Measurements from ENCODE around the gene RPN2. TPM values are rescaled to one million over a fixed set of nuclear protein-coding genes. Genes with fewer than 3 reads are reported as not detected.

RPN2 gene
- total and polyA plus RNA-seq, 9 of the 15 experiments (the other 6 are each of a cell fraction or from before 2014, with no cell fraction given), result 168 to 548 (median 325) TPM

GRCh38 chr20:37142708-37143107 is 36.4 kb upstream of the RPN2 start:
- 44% methylated on average over 3 of the region's 3 CpGs for WGBS (ENCODE audit: insufficient coverage, low coverage, missing lambda C conversion rate)
- BruUV-seq (replicated peaks), result no TSS peak
- CTCF ChIA-PET (ENCODE audit: low intra/inter-chr PET ratio), result no interaction called here

More at GRCh38 chr20:37142708-37143107, 36.4 kb upstream of the RPN2 start:
- H3K36me3 ChIP-seq (ENCODE audit: control insufficient read depth, insufficient read depth, low read length), result no peaks in the 10 kb centered on the region
- POLR2A ChIA-PET, result no interaction called here
- DNase-seq (ENCODE audit: extremely low read depth in 1 of 4, low spot score in 3 of 4) (no peak), FAIRE-seq (no peak), ATAC-seq (no peak)
- H3K4me2 ChIP-seq (ENCODE audit: insufficient read depth, low read length), result no peak overlapping the region
- H4K20me1 ChIP-seq (replicated peaks; ENCODE audit: control insufficient read depth, insufficient read depth, low read length), result no peaks in the 10 kb centered on the region
- in situ Hi-C loops (cut with MboI), result no loop called here
- H3K9me1 ChIP-seq (ENCODE audit: control insufficient read depth, insufficient read depth, low read length), result no peaks in the 10 kb centered on the region
- H3K27me3 ChIP-seq (ENCODE audit: control insufficient read depth in 2 of 2, insufficient read depth in 2 of 2, low read length in 2 of 2), result peaks cover 7 to 10% of the 10 kb centered on the region in 2 experiments; a peak in 3 of 5 replicates
- H3K4me3 ChIP-seq, result no peak overlapping the region
- no peak for TF ChIP-seq MAFK (IDR thresholded peaks at IDR 0.05; ENCODE audit: low read length)
- no peak for TF ChIP-seq PHF8 (IDR thresholded peaks at IDR 0.05; ENCODE audit: borderline replicate concordance, low read length)
- no peak for TF ChIP-seq SOX6 (IDR thresholded peaks at IDR 0.05)
- no peak for TF ChIP-seq ZBTB5 (IDR thresholded peaks at IDR 0.05)
- TF ChIP-seq ARID1B (IDR thresholded peaks at IDR 0.05), result no peak
- no peak for TF ChIP-seq ZNF707 (CRISPR knock-in tag; conservative IDR thresholded peaks at IDR 0.05)
- TF ChIP-seq ERF (CRISPR knock-in tag; IDR thresholded peaks at IDR 0.05), result no peak
- no peak for TF ChIP-seq SMAD4 (CRISPR knock-in tag; conservative IDR thresholded peaks at IDR 0.05)
- no peak for TF ChIP-seq PML (IDR thresholded peaks at IDR 0.05; ENCODE audit: low read length)
- no peak for TF ChIP-seq HDAC2 (IDR thresholded peaks at IDR 0.05)
- TF ChIP-seq ETV5 (CRISPR knock-in tag; IDR thresholded peaks at IDR 0.05; ENCODE audit: low read depth), result no peak
- no peak for TF ChIP-seq PURB (CRISPR knock-in tag; IDR thresholded peaks at IDR 0.05; ENCODE audit: low read depth)
- no peak for TF ChIP-seq ZNF583 (CRISPR knock-in tag; IDR thresholded peaks at IDR 0.05)
- TF ChIP-seq ZNF174 (CRISPR knock-in tag; IDR thresholded peaks at IDR 0.05), result no peak
- no peak for TF ChIP-seq ZNF561 (CRISPR knock-in tag; conservative IDR thresholded peaks at IDR 0.05)
- no peak overlapping the region for H3K9ac ChIP-seq (ENCODE audit: insufficient read depth in 1 of 2, low read depth in 2 of 2, low read length in 2 of 2)
- no peaks in the 10 kb centered on the region for H3K4me1 ChIP-seq (replicated peaks in 1 of 2; ENCODE audit: control insufficient read depth in 2 of 2, insufficient read depth in 2 of 2, low read length in 2 of 2)
- H2AFZ ChIP-seq (ENCODE audit: low read depth, low read length), result no peak overlapping the region
- no peak overlapping the region for H3K27ac ChIP-seq (ENCODE audit: extremely low read depth, low read depth, low read length)
- H3K79me2 ChIP-seq (ENCODE audit: control insufficient read depth, insufficient read depth, low read length), result no peaks in the 10 kb centered on the region
- H3K9me3 ChIP-seq (replicated peaks; ENCODE audit: control insufficient read depth, insufficient read depth, low read depth, low read length), result no peaks in the 10 kb centered on the region
- intact Hi-C loops (cut with micrococcal nuclease), result loop anchor here (5.0 kb wide), 1 partner anchor 45 kb away; no protein-coding TSS in a partner anchor
